HG02852 (cell line): ENCODE data around the gene SYN1.
"Not testable (repeated sequence)": the region's sequence is repeated elsewhere in the genome, so short reads cannot be mapped to it uniquely, and the experiment has no call there.

ENCODE experiments used
- ATAC-seq: cut with Tn5 transposase; IDR thresholded peaks from one replicate; pipeline ENCODE4 v1.9.1; 2021; ENCODE audit warnings: mild to moderate bottlenecking, moderate library complexity; ENCODE audit not compliant: unreplicated experiment

Gene SYN1

GRCh38 chrX:47619486-47620302 is at the start of gene SYN1:
Gene SYN1 (minus strand): TSS chrX:47619857. CDS start chrX:47619728, 129 bp downstream.
- no peak for ATAC-seq

GRCh38 chrX:47665797-47666196 is 46.1 kb upstream of the SYN1 start:
- not testable (repeated sequence) for ATAC-seq

GRCh38 chrX:47664737-47665136 is 45.1 kb upstream of the SYN1 start:
- ATAC-seq, result no peak

GRCh38 chrX:47662144-47662657 is 42.5 kb upstream of the SYN1 start:
- ATAC-seq, result no peak

GRCh38 chrX:47661539-47661938 is 41.9 kb upstream of the SYN1 start:
- no peak for ATAC-seq

- ATAC-seq, result no peak
These were observed 39.7 kb upstream of the SYN1 start for GRCh38 chrX:47659421-47659726.

GRCh38 chrX:47658684-47659420 is 39.2 kb upstream of the SYN1 start, which contains the start of gene UXT:
Gene UXT (minus strand): TSS chrX:47659180. CDS start chrX:47658927, 253 bp downstream.
- peak; percentile 78 for ATAC-seq

- no peak for ATAC-seq
These were observed 38.6 kb upstream of the SYN1 start for GRCh38 chrX:47658301-47658683.

- ATAC-seq, result no peak
These were observed 31.6 kb upstream of the SYN1 start for GRCh38 chrX:47651043-47651905.

- peak; percentile 91 for ATAC-seq
These were observed 30.7 kb upstream of the SYN1 start, which contains the start of gene ELK1 for GRCh38 chrX:47650164-47651042. Gene ELK1 (minus strand): TSS chrX:47650563. CDS start chrX:47641441, 9,122 bp downstream.

GRCh38 chrX:47649781-47650163 is 30.1 kb upstream of the SYN1 start:
- no peak for ATAC-seq

- ATAC-seq, result no peak
These were observed 29.6 kb upstream of the SYN1 start for GRCh38 chrX:47649271-47649670.

- ATAC-seq, result no peak
These were observed 28.7 kb upstream of the SYN1 start for GRCh38 chrX:47648376-47648775.

GRCh38 chrX:47646636-47647035 is 27.0 kb upstream of the SYN1 start:
- ATAC-seq, result no peak

GRCh38 chrX:47645530-47645929 is 25.9 kb upstream of the SYN1 start:
- no peak for ATAC-seq

- ATAC-seq, result no peak
These were observed 25.0 kb upstream of the SYN1 start for GRCh38 chrX:47644557-47645091.

- ATAC-seq, result no peak
These were observed 24.3 kb upstream of the SYN1 start for GRCh38 chrX:47643926-47644325.

GRCh38 chrX:47638816-47639215 is 19.2 kb upstream of the SYN1 start:
- ATAC-seq, result no peak

GRCh38 chrX:47637546-47638195 is 18.0 kb upstream of the SYN1 start:
- ATAC-seq, result peak; percentile 46
